H54 (cell line): ENCODE data around the gene BRAT1.
"Not testable (repeated sequence)": the region's sequence is repeated elsewhere in the genome, so short reads cannot be mapped to it uniquely, and the experiment has no call there.

ENCODE experiments used
- DNase-seq: peaks from one replicate; pipeline ENCODE4 v3.0.0; 2011; ENCODE audit warnings: low spot score, mixed read lengths; ENCODE audit not compliant: insufficient read length
- FAIRE-seq: peaks from 3 replicates; lab custom pipeline; 2011; peaks lifted over from hg19 to GRCh38; lab: Jason Lieb, UNC
- POLR2A ChIP-seq: IDR thresholded peaks from 2 replicates; pipeline ENCODE4 v1.6.1; 2011; ENCODE audit warnings: low read depth, mild to moderate bottlenecking, low read length

The BRAT1 gene

GRCh38 chr7:2593036-2593727 is 37.9 kb upstream of the BRAT1 start:
- DNase-seq (no peak), FAIRE-seq (no peak)
- no peak for TF ChIP-seq POLR2A

GRCh38 chr7:2592375-2592865 is 37.1 kb upstream of the BRAT1 start:
- no peak for TF ChIP-seq POLR2A
- DNase-seq, result no peak
- no peak for FAIRE-seq

GRCh38 chr7:2589941-2590340 is 34.6 kb upstream of the BRAT1 start:
- not testable (repeated sequence) for DNase-seq, FAIRE-seq

GRCh38 chr7:2589341-2589740 is 34.0 kb upstream of the BRAT1 start:
- DNase-seq (no peak), FAIRE-seq (no peak)
- no peak for TF ChIP-seq POLR2A

GRCh38 chr7:2587778-2588177 is 32.5 kb upstream of the BRAT1 start:
- no peak for FAIRE-seq
- DNase-seq, result no peak
- TF ChIP-seq POLR2A, result no peak

- FAIRE-seq, result no peak
- DNase-seq, result no peak
- TF ChIP-seq POLR2A, result no peak
Observed at GRCh38 chr7:2587134-2587533, 31.8 kb upstream of the BRAT1 start.

GRCh38 chr7:2586326-2587020 is 31.1 kb upstream of the BRAT1 start:
- TF ChIP-seq POLR2A, result no peak
- FAIRE-seq (no peak), DNase-seq (no peak)

- FAIRE-seq, result no peak
- DNase-seq, result no peak
- TF ChIP-seq POLR2A, result no peak
Observed at GRCh38 chr7:2585446-2585845, 30.1 kb upstream of the BRAT1 start.

GRCh38 chr7:2583798-2584580 is 28.7 kb upstream of the BRAT1 start:
- FAIRE-seq, result no peak
- no peak for DNase-seq
- TF ChIP-seq POLR2A, result no peak

- no peak for TF ChIP-seq POLR2A
- no peak for DNase-seq
- no peak for FAIRE-seq
Observed at GRCh38 chr7:2582006-2582735, 26.8 kb upstream of the BRAT1 start.

GRCh38 chr7:2580636-2581035 is 25.3 kb upstream of the BRAT1 start:
- TF ChIP-seq POLR2A, result no peak
- DNase-seq (no peak), FAIRE-seq (no peak)

- TF ChIP-seq POLR2A, result no peak
- no peak for FAIRE-seq
- no peak for DNase-seq
Observed at GRCh38 chr7:2577914-2578680, 22.8 kb upstream of the BRAT1 start.

GRCh38 chr7:2576742-2577491 is 21.6 kb upstream of the BRAT1 start:
- DNase-seq (no peak), FAIRE-seq (no peak)
- TF ChIP-seq POLR2A, result no peak; the same call in 1 of the 2 replicates
